Medulla oblongata (tissue), 1 donor: ENCODE data around the gene TANK.
A peak's percentile ranks its signal among the peaks of the same experiment; 100 is the strongest.

Experiments used
- DNase-seq: peaks from one replicate; pipeline ENCODE4 v3.0.0-alpha.2; 2015; ENCODE audit errors: extremely low spot score

TANK gene

DNA sequence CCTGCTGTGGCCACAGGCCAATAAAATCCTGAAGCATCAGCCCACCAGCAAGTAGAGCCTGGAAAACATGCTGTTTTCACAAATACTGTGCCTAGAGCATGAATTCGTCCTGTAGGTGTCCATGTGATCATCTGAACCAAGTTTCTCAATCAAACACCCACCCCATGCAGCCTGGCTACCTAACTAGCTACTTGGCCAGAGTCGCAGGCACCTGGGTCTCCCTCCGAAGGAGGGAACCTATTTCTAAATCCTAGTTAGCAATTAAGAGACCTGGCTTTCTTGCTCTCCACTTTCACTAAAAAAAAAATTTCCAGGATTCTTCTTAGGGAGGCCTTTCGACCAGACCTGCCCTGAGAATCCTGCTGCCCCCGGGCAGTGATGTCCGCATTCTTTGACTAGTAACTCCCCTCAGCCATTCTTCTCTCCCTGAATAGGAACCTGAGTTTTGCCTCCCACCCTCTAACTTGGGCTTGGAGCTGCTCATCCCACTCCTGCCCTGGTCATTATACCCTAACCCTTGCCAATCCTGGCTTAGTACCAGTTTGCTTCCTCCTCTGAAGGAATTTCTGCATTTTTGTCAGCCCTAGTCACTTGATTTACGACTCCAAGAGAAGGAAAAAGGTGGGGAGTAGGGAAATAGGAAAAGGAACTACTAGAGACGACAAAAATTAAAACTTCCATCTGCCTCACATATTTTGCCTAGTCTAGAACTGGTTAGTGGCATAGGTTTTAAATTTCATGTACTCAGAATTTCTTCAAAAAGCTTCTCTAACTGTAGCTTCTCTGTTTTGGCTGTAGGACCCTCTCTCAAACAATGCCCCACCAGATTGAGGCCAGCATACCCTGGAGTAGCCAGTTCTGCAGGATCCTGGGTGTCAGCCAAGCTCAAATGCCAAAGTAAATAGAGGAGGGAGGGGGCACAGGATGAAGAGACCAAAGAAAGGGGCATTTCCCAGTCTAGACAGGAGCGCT is 25.4 kb upstream of the TANK start:
- DNase-seq, result peak; percentile 50

- peak; percentile 32 for DNase-seq
Measured at GRCh38 chr2:161135951-161136593, 24.2 kb upstream of the TANK start.

DNA sequence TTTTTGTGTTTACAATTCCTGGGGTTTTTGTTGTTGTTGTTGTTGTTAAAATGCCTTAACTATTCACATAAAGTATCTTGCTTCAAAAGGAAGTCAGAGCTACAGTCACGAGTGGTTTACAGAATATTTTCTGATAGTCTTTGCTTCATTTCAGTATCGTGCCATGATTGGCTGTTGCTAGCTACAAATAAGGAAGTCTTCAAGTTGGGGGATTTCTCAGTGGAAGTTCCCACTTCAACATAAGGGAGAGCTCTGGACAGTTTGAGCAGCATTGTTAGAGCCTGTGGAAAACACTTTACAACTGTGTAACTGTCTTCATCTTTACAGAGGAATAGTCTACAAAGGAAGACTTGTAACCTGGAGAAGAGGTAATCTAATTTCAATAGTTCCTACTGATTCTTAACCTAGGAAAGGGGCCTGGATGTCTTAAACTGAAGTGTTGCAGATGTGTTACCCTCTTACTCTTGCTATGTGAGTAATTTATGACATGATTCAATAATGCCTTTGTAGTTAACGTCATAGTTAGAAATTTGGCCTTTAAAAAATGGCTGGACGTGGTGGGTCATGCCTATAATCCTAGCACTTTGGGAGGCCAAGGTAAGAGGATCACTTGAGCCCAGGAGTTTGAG is 23.4 kb upstream of the TANK start:
- DNase-seq, result peak; percentile 86

GRCh38 chr2:161138429-161138828 is 21.8 kb upstream of the TANK start:
- no peak for DNase-seq

GRCh38 chr2:161139098-161139987 is 20.9 kb upstream of the TANK start:
- no peak for DNase-seq

DNA sequence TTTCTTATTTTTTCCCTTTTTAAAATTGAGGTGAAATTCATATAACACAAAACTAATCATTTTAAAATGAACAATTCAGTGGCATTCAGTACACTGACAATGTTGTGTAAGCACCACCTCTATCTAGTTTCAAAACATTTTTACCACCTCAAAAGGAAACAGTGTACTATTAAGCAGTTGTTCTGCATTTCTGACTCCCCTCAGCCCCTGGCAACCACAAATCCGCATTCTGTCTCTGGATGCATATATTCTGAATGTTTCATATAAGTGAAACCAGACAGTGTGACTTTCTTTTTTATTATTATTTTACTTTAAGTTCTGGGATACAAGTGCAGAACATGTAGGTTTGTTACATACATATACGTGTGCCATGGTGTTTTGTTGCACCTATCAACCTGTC is 19.2 kb upstream of the TANK start:
- no peak for DNase-seq

GRCh38 chr2:161146209-161146775 is 13.9 kb upstream of the TANK start:
- DNase-seq, result no peak

DNA sequence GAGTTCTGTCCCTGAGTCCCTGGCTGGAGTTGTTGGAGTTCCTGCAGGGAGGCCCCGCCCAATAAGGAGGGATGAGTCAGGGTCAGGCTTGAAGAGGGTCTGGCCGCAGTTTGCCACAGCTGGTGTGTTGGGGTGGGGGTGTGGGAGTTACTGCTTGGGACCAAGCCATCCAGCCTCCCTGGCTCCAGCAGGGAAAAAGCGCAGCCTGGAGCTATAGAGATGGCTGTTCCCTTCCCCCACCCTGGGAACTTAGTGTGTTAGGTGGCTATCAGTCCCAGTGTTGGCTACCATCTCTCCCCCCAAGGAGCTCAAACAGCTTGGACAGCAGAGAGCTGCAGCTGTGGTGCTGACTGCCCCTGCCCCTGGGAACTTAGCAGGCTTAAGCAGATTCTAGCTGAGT is 13.2 kb upstream of the TANK start:
- DNase-seq, result no peak

GRCh38 chr2:161147856-161148255 is 12.4 kb upstream of the TANK start:
- no peak for DNase-seq

GRCh38 chr2:161150704-161151103 is 9.5 kb upstream of the TANK start:
- no peak for DNase-seq

- no peak for DNase-seq
Measured at GRCh38 chr2:161152302-161152701, 7.9 kb upstream of the TANK start.

- DNase-seq, result no peak
Measured at GRCh38 chr2:161158882-161159281, 1.3 kb upstream of the TANK start.

DNA sequence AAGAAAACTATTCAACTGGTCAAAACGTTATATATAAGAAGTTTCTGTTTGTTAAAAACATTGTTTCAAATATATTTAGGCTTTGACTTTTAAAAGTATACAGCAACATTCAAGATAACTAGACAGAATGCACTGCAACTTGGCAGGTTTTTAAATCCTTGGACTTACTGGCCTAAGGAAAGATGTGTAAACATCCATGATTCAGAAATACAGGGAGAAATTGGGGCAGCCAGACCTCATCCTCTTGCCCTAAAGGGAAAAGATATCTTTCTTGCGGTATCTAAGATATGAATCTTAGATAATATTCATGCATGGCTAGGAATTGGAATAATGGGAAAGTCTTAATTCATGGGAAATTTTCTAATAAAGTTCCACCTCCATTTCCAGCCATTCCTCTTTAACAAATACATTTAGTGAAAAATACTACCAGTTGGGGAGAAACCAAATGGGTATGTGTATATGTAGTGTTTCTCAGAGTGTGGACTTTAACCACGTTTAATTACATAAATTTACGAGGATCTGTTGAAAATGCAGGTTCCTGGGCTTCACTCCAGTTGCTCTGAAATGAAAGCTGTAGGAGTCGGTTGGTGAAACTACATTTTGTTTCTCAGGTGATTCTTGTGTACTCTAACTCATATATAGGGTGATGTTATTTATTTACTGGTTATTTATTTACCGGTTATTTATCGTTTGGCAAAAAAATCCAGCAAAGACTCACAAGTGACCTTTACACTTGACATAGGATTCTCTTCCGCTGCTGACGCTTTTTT is 587 bp upstream of the TANK start:
- DNase-seq, result no peak

- DNase-seq, result no peak
Measured at GRCh38 chr2:161161074-161161706, 962 bp downstream of the TANK start.

DNA sequence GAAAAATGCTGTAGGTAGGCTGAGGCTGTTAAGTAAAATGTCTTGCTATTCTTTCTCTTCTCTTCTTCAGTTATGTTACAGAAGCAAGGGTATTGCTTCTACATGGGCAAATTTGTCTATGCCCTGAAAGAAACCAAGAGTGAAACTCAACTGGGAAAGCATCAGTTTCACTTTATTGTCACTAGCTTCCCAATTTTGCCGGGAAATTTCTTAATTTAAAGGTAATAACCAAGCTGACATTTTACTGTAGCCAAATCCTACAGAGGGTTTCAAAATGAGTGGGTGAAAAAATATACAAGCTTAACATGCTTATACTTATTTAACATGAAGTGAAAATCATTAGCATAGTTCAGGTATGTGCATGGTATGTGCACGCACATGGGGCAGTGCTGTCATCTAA is 3.2 kb downstream of the TANK start:
- no peak for DNase-seq

DNA sequence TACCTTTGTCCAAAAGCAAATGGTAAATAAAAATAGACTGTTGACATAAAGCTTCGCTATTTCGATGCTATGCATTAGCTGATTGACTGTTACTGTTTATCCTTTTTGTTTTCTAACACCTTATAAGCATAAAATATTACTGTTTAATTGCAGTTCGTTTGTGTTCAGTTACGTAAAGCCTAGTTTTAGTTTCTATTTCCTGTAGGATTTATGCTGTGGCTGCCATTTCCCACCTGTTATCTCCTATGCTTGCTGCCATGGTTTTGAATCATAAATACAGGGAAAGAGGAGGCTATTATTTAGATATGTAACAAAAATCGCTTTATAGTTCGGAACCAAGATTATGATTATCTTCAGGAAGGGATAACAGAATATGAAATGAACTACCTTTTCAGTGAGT is 3.9 kb downstream of the TANK start:
- DNase-seq, result no peak

DNA sequence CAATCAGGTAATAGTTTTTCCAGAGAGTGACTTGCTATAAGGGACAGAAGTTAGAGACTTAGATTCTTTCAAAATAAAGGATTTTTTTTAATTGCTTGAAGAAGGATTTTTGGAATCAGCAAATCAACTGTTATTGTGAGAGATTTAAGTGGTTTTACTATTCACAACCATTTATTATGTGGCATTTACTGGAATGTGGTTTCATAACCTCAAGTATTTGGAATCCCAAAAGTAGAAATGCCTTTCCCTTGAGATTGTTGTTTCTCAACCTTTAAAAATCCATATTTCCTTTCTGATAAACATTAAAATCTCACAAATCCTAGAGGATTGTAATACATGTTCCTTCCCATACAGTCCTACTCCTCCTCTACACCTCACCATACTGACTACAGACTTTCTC is 5.0 kb downstream of the TANK start:
- DNase-seq, result no peak

DNA sequence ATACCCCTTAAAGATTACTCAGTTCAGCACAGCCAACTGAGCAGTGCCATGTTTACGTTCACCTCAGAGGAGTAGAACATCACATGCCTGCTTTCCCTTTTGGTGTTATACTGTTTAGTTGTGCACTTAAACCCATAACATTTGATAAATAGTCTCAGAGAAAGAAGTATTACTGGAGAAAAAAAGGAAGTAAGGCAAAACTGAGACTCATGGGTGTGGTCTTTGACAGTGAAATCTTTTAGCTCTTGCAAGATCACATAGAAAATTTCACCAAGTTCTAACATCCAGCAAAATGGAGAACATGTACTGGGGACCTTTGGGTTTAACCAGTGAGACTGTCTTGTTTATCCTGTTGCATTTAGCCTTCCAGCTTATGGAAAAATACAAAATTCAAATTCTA is 5.6 kb downstream of the TANK start:
- DNase-seq, result no peak

DNA sequence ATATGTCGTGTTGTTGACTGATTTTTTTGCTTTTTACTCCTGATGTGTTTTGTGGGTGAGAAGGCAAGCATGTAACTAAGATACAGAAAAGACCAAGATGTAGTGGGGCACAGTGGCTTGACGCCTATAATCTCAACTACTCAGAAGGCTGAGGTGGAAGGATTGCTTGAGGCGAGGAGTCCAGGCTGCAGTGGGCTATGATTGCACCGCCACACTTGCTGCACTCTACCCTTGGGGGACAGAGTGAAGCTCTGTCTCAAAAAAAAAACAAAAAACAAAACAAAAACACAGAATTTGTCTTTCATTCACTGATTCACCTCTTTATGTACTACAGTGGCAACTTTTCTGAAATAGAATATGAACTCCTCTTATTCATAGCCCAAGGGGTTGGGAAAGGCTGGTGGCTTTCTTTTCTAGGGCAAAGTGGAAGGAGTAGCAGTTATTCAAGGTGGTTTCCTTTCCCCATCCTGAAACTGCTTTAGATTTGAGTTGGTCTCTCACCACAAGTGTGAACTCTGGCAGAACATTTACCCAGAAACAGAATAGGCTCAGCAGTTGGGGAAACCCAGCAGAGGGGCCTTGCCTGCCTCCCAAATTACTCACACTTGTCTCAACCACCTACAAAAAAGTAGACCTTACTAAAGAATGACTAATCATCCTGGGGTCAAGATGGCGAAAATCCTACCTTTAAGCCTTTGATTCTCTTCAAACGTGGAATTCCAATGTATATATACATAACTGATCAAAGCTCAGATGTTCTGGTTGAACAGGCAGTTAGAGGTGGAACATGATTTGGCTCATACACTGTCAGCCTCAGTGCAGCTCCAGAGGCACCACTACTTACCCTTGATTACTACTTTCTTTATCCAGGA is 6.5 kb downstream of the TANK start:
- DNase-seq, result no peak
